Thyroid gland (tissue), 4 donors: ENCODE data around the gene GSTP1. TPM values are rescaled to one million over a fixed set of nuclear protein-coding genes. Genes with fewer than 3 reads are reported as not detected.
A peak's percentile ranks its signal among the peaks of the same experiment; 100 is the strongest.
"Not testable (repeated sequence)": the region's sequence is repeated elsewhere in the genome, so short reads cannot be mapped to it uniquely, and the experiment has no call there.

ENCODE experiments used
- DNase-seq, 2 donors: peaks; one replicate each; pipeline ENCODE4 v3.0.0-alpha.2; 2019
- H3K27ac ChIP-seq, 3 donors: fragments of 200-600 bp; sonication (generic); 1 replicate in 2 of 3; 2 replicates in 1 of 3; pipeline ENCODE4 v1.5.1; 2016 to 2019; ENCODE audit warnings: mild to moderate bottlenecking in 1 of 3, moderate library complexity in 1 of 3
- H3K27me3 ChIP-seq: fragments of 200-600 bp; sonication (generic); one replicate; pipeline ENCODE4 v1.5.1; 2019
- H3K36me3 ChIP-seq, 2 donors: fragments of 200-600 bp; sonication (generic); one replicate each; pipeline ENCODE4 v1.5.1; 2016 to 2019
- H3K4me1 ChIP-seq, 2 donors: fragments of 200-600 bp; sonication (generic); one replicate each; pipeline ENCODE4 v1.5.1; 2017 to 2019
- H3K4me3 ChIP-seq, 3 donors: fragments of 200-600 bp; sonication (generic); replicated peaks in 1 of 3; 1 replicate in 2 of 3; 2 replicates in 1 of 3; pipeline ENCODE4 v1.5.1; 2016; ENCODE audit warnings: mild to moderate bottlenecking in 1 of 3
- H3K9me3 ChIP-seq: fragments of 200-600 bp; sonication (generic); one replicate; pipeline ENCODE4 v1.5.1; 2017
- CTCF ChIP-seq, 6 experiments: fragments of 200-600 bp in 3 of 6; fragments of 450-650 bp in 3 of 6; sonication (generic) in 3 of 6; IDR thresholded peaks; one replicate each; pipeline ENCODE4 v1.5.1; 2016 to 2019; ENCODE audit warnings: antibody characterized with exemption in 6 of 6, mild to moderate bottlenecking in 2 of 6, inconsistent platforms in 1 of 6, moderate library complexity in 1 of 6
- POLR2A ChIP-seq, 2 donors: fragments of 450-650 bp; IDR thresholded peaks; one replicate each; pipeline ENCODE4 v1.6.1; 2017; ENCODE audit warnings: antibody characterized with exemption in 2 of 2, mild to moderate bottlenecking in 2 of 2, moderate library complexity in 1 of 2
- WGBS, 2 donors: methylation state at CpG; one replicate each; pipeline ENCODE4 v1.1.5; 2017; 5-methylcytosine and 5-hydroxymethylcytosine counted together
- intact Hi-C: fragments of 100-400 bp; cut with DNase I; formaldehyde crosslinking; loops from one replicate; pipeline ENCODE4 v1.15.1; 2023
- total RNA-seq, 4 donors: library from RNA; depleted of rRNA; stranded (reverse); fragments of >200 nt; gene quantifications; one replicate each; pipeline ENCODE4 v1.2.3, GENCODE V29; 2016

The GSTP1 gene
- total RNA-seq, 4 donors from 2014 or later: 877 to 4,013 (median 1,716) TPM

- Histone ChIP-seq H3K4me1 (peaks cover 56 to 57% of the 10 kb centered on the region in 2 donors), H3K36me3 (no peaks in the 10 kb centered on the region), H3K27ac (peak overlapping the region; percentile 89 to 97 (median 97)), H3K27me3 (no peaks in the 10 kb centered on the region), H3K4me3 (no peak overlapping the region), H3K9me3 (no peaks in the 10 kb centered on the region)
- WGBS, 2 donors: 61 to 69% methylated on average over 10 of the region's 10 CpGs
- no peak for DNase-seq
- TF ChIP-seq POLR2A (IDR thresholded peaks at IDR 0.05) (no peak), CTCF (IDR thresholded peaks at IDR 0.05) (no peak)
- intact Hi-C loops: no loop called here
Observed at GRCh38 chr11:67562963-67563704, 20.5 kb upstream of the GSTP1 start.

GRCh38 chr11:67563705-67564114, 19.9 kb upstream of the GSTP1 start:
- H3K4me3 ChIP-seq, H3K27me3 ChIP-seq, H3K36me3 ChIP-seq, H3K9me3 ChIP-seq, intact Hi-C loops: not testable (repeated sequence)
- H3K4me1 ChIP-seq: peaks cover 51 to 52% of the 10 kb centered on the region in 2 donors
- peak overlapping the region; percentile 89 to 97 (median 97) for H3K27ac ChIP-seq
- DNase-seq: peak; percentile 71 to 74
- WGBS, 2 donors: 61 to 65% methylated on average over 11 of the region's 11 CpGs

GRCh38 chr11:67564230-67564629, 19.4 kb upstream of the GSTP1 start:
- 82 to 87% methylated on average over 4 of the region's 4 CpGs for WGBS, 2 donors
- H3K27ac ChIP-seq: peak overlapping the region; percentile 89 to 97 (median 97)
- no peak for DNase-seq
- peaks cover 46 to 47% of the 10 kb centered on the region in 2 donors for H3K4me1 ChIP-seq
- no peaks in the 10 kb centered on the region for H3K36me3 ChIP-seq
- no peaks in the 10 kb centered on the region for H3K9me3 ChIP-seq
- H3K27me3 ChIP-seq: no peaks in the 10 kb centered on the region
- intact Hi-C loops: no loop called here
- TF ChIP-seq POLR2A (IDR thresholded peaks at IDR 0.05): no peak
- no peak for TF ChIP-seq CTCF (IDR thresholded peaks at IDR 0.05)
- no peak overlapping the region for H3K4me3 ChIP-seq

GRCh38 chr11:67571443-67571842, 12.2 kb upstream of the GSTP1 start:
- Histone ChIP-seq H3K4me3 (no peak overlapping the region), H3K9me3 (no peaks in the 10 kb centered on the region), H3K27me3 (no peaks in the 10 kb centered on the region), H3K4me1 (peaks cover 0 to 3% of the 10 kb centered on the region in 2 donors), H3K36me3 (no peaks in the 10 kb centered on the region), H3K27ac (no peak overlapping the region)
- intact Hi-C loops: no loop called here
- DNase-seq: no peak
- TF ChIP-seq POLR2A (IDR thresholded peaks at IDR 0.05) (no peak), CTCF (IDR thresholded peaks at IDR 0.05) (no peak)
- WGBS, 2 donors: 73 to 82% methylated on average over 6 of the region's 6 CpGs

- intact Hi-C loops: no loop called here
- H3K9me3 ChIP-seq: no peaks in the 10 kb centered on the region
- H3K27ac ChIP-seq: peak overlapping the region in 1 of 3 donors; percentile 20
- H3K27me3 ChIP-seq: no peaks in the 10 kb centered on the region
- TF ChIP-seq POLR2A (IDR thresholded peaks at IDR 0.05): no peak
- no peak for TF ChIP-seq CTCF (IDR thresholded peaks at IDR 0.05)
- WGBS, 2 donors: 24 to 25% methylated on average over 5 of the region's 5 CpGs
- H3K4me3 ChIP-seq: no peak overlapping the region
- peaks cover 0 to 3% of the 10 kb centered on the region in 2 donors for H3K4me1 ChIP-seq
- no peaks in the 10 kb centered on the region for H3K36me3 ChIP-seq
- DNase-seq: no peak
Observed at GRCh38 chr11:67572305-67572704, 11.3 kb upstream of the GSTP1 start.
